ENCODE measurements around the gene IQGAP1. TPM values are rescaled to one million over a fixed set of nuclear protein-coding genes. Genes with fewer than 3 reads are reported as not detected.

IQGAP1 gene
- total and polyA plus RNA-seq, 4 donors, result 83.0 to 396 (median 189) TPM

- 76 to 89% methylated on average over 7 of the region's 7 CpGs for WGBS, 2 donors
- Histone ChIP-seq H3K27me3 (ENCODE audit: control insufficient read depth in 3 of 3, insufficient read depth in 3 of 3, low read length in 2 of 3) (no peaks in the 10 kb centered on the region), H3K9ac (ENCODE audit: insufficient read depth in 1 of 2, low read length in 2 of 2) (peak overlapping the region in 1 of 2 donors; percentile 26), H3K36me3 (ENCODE audit: control insufficient read depth in 4 of 4, insufficient read depth in 4 of 4, low read length in 4 of 4) (peaks cover 8 to 34% (median 18%) of the 10 kb centered on the region in 4 donors), H3K4me3 (no peak overlapping the region), H3K27ac (ENCODE audit: low read depth in 1 of 2, low read length in 1 of 2) (peak overlapping the region in 1 of 2 donors; percentile 22), H3K4me1 (ENCODE audit: control insufficient read depth in 5 of 5, insufficient read depth in 5 of 5, low read length in 5 of 5) (peaks cover 0 to 33% (median 4%) of the 10 kb centered on the region in 5 donors), H3K9me3 (ENCODE audit: control insufficient read depth in 4 of 4, insufficient read depth in 3 of 4, low read length in 3 of 4) (no peaks in the 10 kb centered on the region)
- peak; percentile 67 for ATAC-seq (ENCODE audit: insufficient read depth, low FRiP score)
- peak; percentile 38 to 81 (median 71) for DNase-seq
- TF ChIP-seq, protein P1, sequence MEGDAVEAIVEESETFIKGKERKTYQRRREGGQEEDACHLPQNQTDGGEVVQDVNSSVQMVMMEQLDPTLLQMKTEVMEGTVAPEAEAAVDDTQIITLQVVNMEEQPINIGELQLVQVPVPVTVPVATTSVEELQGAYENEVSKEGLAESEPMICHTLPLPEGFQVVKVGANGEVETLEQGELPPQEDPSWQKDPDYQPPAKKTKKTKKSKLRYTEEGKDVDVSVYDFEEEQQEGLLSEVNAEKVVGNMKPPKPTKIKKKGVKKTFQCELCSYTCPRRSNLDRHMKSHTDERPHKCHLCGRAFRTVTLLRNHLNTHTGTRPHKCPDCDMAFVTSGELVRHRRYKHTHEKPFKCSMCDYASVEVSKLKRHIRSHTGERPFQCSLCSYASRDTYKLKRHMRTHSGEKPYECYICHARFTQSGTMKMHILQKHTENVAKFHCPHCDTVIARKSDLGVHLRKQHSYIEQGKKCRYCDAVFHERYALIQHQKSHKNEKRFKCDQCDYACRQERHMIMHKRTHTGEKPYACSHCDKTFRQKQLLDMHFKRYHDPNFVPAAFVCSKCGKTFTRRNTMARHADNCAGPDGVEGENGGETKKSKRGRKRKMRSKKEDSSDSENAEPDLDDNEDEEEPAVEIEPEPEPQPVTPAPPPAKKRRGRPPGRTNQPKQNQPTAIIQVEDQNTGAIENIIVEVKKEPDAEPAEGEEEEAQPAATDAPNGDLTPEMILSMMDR (IDR thresholded peaks at IDR 0.05; ENCODE audit: control extremely low read depth, extremely low read depth), result no peak
Measured at GRCh38 chr15:90465140-90465929, 77.3 kb downstream of the IQGAP1 start.

DNA sequence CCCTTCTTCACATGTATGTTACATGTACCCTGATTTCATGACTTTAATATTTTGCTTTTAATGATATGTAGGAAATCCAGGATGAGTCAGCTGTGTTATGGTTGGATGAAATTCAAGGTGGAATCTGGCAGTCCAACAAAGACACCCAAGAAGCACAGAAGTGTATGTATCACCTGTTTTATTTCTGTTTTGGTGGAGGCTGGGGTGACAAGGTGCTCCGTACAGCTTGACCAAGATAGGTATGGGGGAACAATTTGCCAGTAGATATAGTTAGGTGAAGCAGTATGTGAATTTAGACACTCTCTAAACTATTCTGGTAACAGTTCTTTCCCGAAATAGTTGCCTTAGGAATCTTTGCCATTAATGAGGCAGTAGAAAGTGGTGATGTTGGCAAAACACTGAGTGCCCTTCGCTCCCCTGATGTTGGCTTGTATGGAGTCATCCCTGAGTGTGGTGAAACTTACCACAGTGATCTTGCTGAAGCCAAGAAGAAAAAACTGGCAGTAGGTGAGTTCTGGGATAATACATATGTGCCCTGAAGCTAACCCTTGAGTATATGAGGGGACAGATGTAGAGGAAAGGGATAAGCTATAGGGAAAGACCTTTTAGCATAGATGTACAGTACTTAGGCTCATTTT, 78.0 kb downstream of the IQGAP1 start:
- no peaks in the 10 kb centered on the region for H3K27me3 ChIP-seq (ENCODE audit: control insufficient read depth in 3 of 3, insufficient read depth in 3 of 3, low read length in 2 of 3)
- H3K4me1 ChIP-seq (ENCODE audit: control insufficient read depth in 5 of 5, insufficient read depth in 5 of 5, low read length in 5 of 5), result peaks cover 0 to 34% (median 4%) of the 10 kb centered on the region in 5 donors
- no peak overlapping the region for H3K4me3 ChIP-seq
- WGBS, 2 donors, result 76 to 86% methylated on average over 3 of the region's 3 CpGs
- TF ChIP-seq, protein P1 (IDR thresholded peaks at IDR 0.05; ENCODE audit: control extremely low read depth, extremely low read depth), result no peak
- peak overlapping the region in 1 of 2 donors; percentile 22 for H3K27ac ChIP-seq (ENCODE audit: low read depth in 1 of 2, low read length in 1 of 2)
- ATAC-seq (ENCODE audit: insufficient read depth, low FRiP score), result no peak
- no peak overlapping the region for H3K9ac ChIP-seq (ENCODE audit: insufficient read depth in 1 of 2, low read length in 2 of 2)
- no peaks in the 10 kb centered on the region for H3K9me3 ChIP-seq (ENCODE audit: control insufficient read depth in 4 of 4, insufficient read depth in 3 of 4, low read length in 3 of 4)
- no peak for DNase-seq
- peaks cover 8 to 36% (median 21%) of the 10 kb centered on the region in 4 donors for H3K36me3 ChIP-seq (ENCODE audit: control insufficient read depth in 4 of 4, insufficient read depth in 4 of 4, low read length in 4 of 4)

GRCh38 chr15:90469723-90470122, 81.7 kb downstream of the IQGAP1 start:
- TF ChIP-seq, protein P1 (IDR thresholded peaks at IDR 0.05; ENCODE audit: control extremely low read depth, extremely low read depth), result no peak
- Histone ChIP-seq H3K9ac (ENCODE audit: insufficient read depth in 1 of 2, low read length in 2 of 2) (no peak overlapping the region), H3K4me1 (ENCODE audit: control insufficient read depth in 5 of 5, insufficient read depth in 5 of 5, low read length in 5 of 5) (peaks cover 0 to 17% (median 4%) of the 10 kb centered on the region in 5 donors), H3K4me3 (no peak overlapping the region), H3K27ac (ENCODE audit: low read depth in 1 of 2, low read length in 1 of 2) (no peak overlapping the region), H3K9me3 (ENCODE audit: control insufficient read depth in 4 of 4, insufficient read depth in 3 of 4, low read length in 3 of 4) (no peaks in the 10 kb centered on the region), H3K27me3 (ENCODE audit: control insufficient read depth in 3 of 3, insufficient read depth in 3 of 3, low read length in 2 of 3) (no peaks in the 10 kb centered on the region), H3K36me3 (ENCODE audit: control insufficient read depth in 4 of 4, insufficient read depth in 4 of 4, low read length in 4 of 4) (peaks cover 13 to 55% (median 32%) of the 10 kb centered on the region in 4 donors)
- ATAC-seq (ENCODE audit: insufficient read depth, low FRiP score) (no peak), DNase-seq (no peak)
- whole genome bisulfite sequencing, 2 donors, result 73 to 85% methylated on average over 2 of the region's 2 CpGs

Measured in lung (tissue), 12 donors.